ENCODE measurements around the gene FILIP1L. TPM values are rescaled to one million over a fixed set of nuclear protein-coding genes. Genes with fewer than 3 reads are reported as not detected.

Gene FILIP1L
- total and polyA plus RNA-seq, 2 donors (not counting 1 experiment from before 2014, with no cell fraction given), result 0.32 to 0.48 TPM

GRCh38 chr3:99839613-99840012, 274.7 kb downstream of the FILIP1L start:
- H3K27ac Mint-ChIP-seq, result no peak overlapping the region
- Histone ChIP-seq H3K27ac (ENCODE audit: low read length in 2 of 2) (no peak overlapping the region), H3K9ac (ENCODE audit: low read length) (no peak overlapping the region), H3K27me3 (replicated peaks in 1 of 4; ENCODE audit: control extremely low read depth in 1 of 4, control insufficient read depth in 3 of 4, insufficient read depth in 4 of 4, low read length in 3 of 4) (no peaks in the 10 kb centered on the region), H3K36me3 (replicated peaks in 1 of 2; ENCODE audit: control extremely low read depth in 1 of 2, control insufficient read depth in 1 of 2, extremely low read depth in 1 of 2, insufficient read depth in 2 of 2, low read length in 1 of 2) (no peaks in the 10 kb centered on the region), H2AFZ (ENCODE audit: insufficient read depth, low read depth, low read length, poor library complexity, severe bottlenecking) (no peak overlapping the region), H4K20me1 (ENCODE audit: control insufficient read depth, insufficient read depth, low read length, poor library complexity, severe bottlenecking) (no peaks in the 10 kb centered on the region), H3K4me3 (ENCODE audit: control extremely low read depth in 1 of 5, extremely low read depth in 1 of 5, insufficient read depth in 1 of 5, low read depth in 2 of 5, low read length in 4 of 5) (no peak overlapping the region), H3K9me3 (ENCODE audit: control extremely low read depth in 1 of 3, control insufficient read depth in 2 of 3, insufficient read depth in 1 of 3, low read length in 2 of 3) (no peaks in the 10 kb centered on the region), H3K4me2 (replicated peaks; ENCODE audit: low read depth, low read length, poor library complexity, severe bottlenecking) (no peak overlapping the region), H3K79me2 (ENCODE audit: control insufficient read depth, insufficient read depth, low read length) (peaks cover 21% of the 10 kb centered on the region), H3K4me1 (ENCODE audit: control insufficient read depth in 2 of 2, insufficient read depth in 2 of 2, low read length in 2 of 2) (peaks cover under 1% of the 10 kb centered on the region in 2 donors)
- H3K4me3 Mint-ChIP-seq, result no peak overlapping the region
- no peaks in the 10 kb centered on the region for H3K9me3 Mint-ChIP-seq (ENCODE audit: insufficient read depth)
- no peak for ATAC-seq (ENCODE audit: low read depth)
- ChIA-PET CTCF (interaction anchor here (1.0 to 3.8 kb wide), 2 partner anchors 20 to 415 kb away, joined by 4 to 26 read pairs; no protein-coding TSS in a partner anchor), POLR2A (no interaction called here)
- H3K4me1 Mint-ChIP-seq, result peaks cover 3% of the 10 kb centered on the region
- no peak for DNase-seq
- TF ChIP-seq EZH2 (IDR thresholded peaks at IDR 0.05; ENCODE audit: borderline replicate concordance, insufficient read depth, low read depth, low read length, poor library complexity, severe bottlenecking), result no peak
- no peaks in the 10 kb centered on the region for H3K27me3 Mint-ChIP-seq
- intact Hi-C loops (cut with micrococcal nuclease), result no loop called here
- WGBS (ENCODE audit: insufficient coverage), result no CpG with 5 or more reads among the region's 1 CpG

- no peaks in the 10 kb centered on the region for H3K9me3 Mint-ChIP-seq (ENCODE audit: insufficient read depth)
- no peaks in the 10 kb centered on the region for H3K27me3 Mint-ChIP-seq
- H3K4me3 Mint-ChIP-seq, result no peak overlapping the region
- no peak overlapping the region for H3K4me3 ChIP-seq (ENCODE audit: control extremely low read depth in 1 of 5, extremely low read depth in 1 of 5, insufficient read depth in 1 of 5, low read depth in 2 of 5, low read length in 4 of 5)
- no peaks in the 10 kb centered on the region for H3K27me3 ChIP-seq (replicated peaks in 1 of 4; ENCODE audit: control extremely low read depth in 1 of 4, control insufficient read depth in 3 of 4, insufficient read depth in 4 of 4, low read length in 3 of 4)
- no peak overlapping the region for H3K27ac ChIP-seq (ENCODE audit: low read length in 2 of 2)
- no peak for TF ChIP-seq EZH2 (IDR thresholded peaks at IDR 0.05; ENCODE audit: borderline replicate concordance, insufficient read depth, low read depth, low read length, poor library complexity, severe bottlenecking)
- ChIA-PET CTCF (interaction anchor here (0.6 to 3.8 kb wide), 3 partner anchors 21 to 416 kb away, joined by 3 to 26 read pairs (median 4); no protein-coding TSS in a partner anchor), POLR2A (no interaction called here)
- no peak overlapping the region for H3K4me2 ChIP-seq (replicated peaks; ENCODE audit: low read depth, low read length, poor library complexity, severe bottlenecking)
- no peaks in the 10 kb centered on the region for H3K36me3 ChIP-seq (replicated peaks in 1 of 2; ENCODE audit: control extremely low read depth in 1 of 2, control insufficient read depth in 1 of 2, extremely low read depth in 1 of 2, insufficient read depth in 2 of 2, low read length in 1 of 2)
- H4K20me1 ChIP-seq (ENCODE audit: control insufficient read depth, insufficient read depth, low read length, poor library complexity, severe bottlenecking), result no peaks in the 10 kb centered on the region
- peaks cover 19% of the 10 kb centered on the region for H3K79me2 ChIP-seq (ENCODE audit: control insufficient read depth, insufficient read depth, low read length)
- H3K9me3 ChIP-seq (ENCODE audit: control extremely low read depth in 1 of 3, control insufficient read depth in 2 of 3, insufficient read depth in 1 of 3, low read length in 2 of 3), result no peaks in the 10 kb centered on the region
- intact Hi-C loops (cut with micrococcal nuclease), result no loop called here
- H3K9ac ChIP-seq (ENCODE audit: low read length), result no peak overlapping the region
- DNase-seq, result no peak
- no peak for ATAC-seq (ENCODE audit: low read depth)
- no peaks in the 10 kb centered on the region for H3K4me1 ChIP-seq (ENCODE audit: control insufficient read depth in 2 of 2, insufficient read depth in 2 of 2, low read length in 2 of 2)
- H3K4me1 Mint-ChIP-seq, result no peaks in the 10 kb centered on the region
- no peak overlapping the region for H2AFZ ChIP-seq (ENCODE audit: insufficient read depth, low read depth, low read length, poor library complexity, severe bottlenecking)
- no peak overlapping the region for H3K27ac Mint-ChIP-seq
Observed at GRCh38 chr3:99838755-99839154, 275.5 kb downstream of the FILIP1L start.

Measured in B cell (primary cell).